Measurements from ENCODE around the gene PYGB.

The PYGB gene

GRCh38 chr20:25293910-25294458 is 46.1 kb downstream of the PYGB start:
- DNase-seq (ENCODE audit: low read depth in 3 of 3, low spot score in 1 of 3), result no peak

GRCh38 chr20:25294459-25295385 is 46.8 kb downstream of the PYGB start:
- peak in 2 of 3 donors; percentile 39 to 49 for DNase-seq (ENCODE audit: low read depth in 3 of 3, low spot score in 1 of 3)

- DNase-seq (ENCODE audit: low read depth in 3 of 3, low spot score in 1 of 3), result no peak
Measured at GRCh38 chr20:25295386-25296093, 47.7 kb downstream of the PYGB start.

- DNase-seq (ENCODE audit: low read depth in 3 of 3, low spot score in 1 of 3), result no peak
Measured at GRCh38 chr20:25296094-25297093, 48.5 kb downstream of the PYGB start.

GRCh38 chr20:25297141-25297905 is 49.4 kb downstream of the PYGB start:
- DNase-seq (ENCODE audit: low read depth in 3 of 3, low spot score in 1 of 3), result no peak

- DNase-seq (ENCODE audit: low read depth in 3 of 3, low spot score in 1 of 3), result no peak
Measured at GRCh38 chr20:25299806-25300205, 51.9 kb downstream of the PYGB start.

- DNase-seq (ENCODE audit: low read depth in 3 of 3, low spot score in 1 of 3), result no peak
Measured at GRCh38 chr20:25300496-25301170, 52.7 kb downstream of the PYGB start.

GRCh38 chr20:25301357-25301920 is 53.6 kb downstream of the PYGB start:
- no peak for DNase-seq (ENCODE audit: low read depth in 3 of 3, low spot score in 1 of 3)

- no peak for DNase-seq (ENCODE audit: low read depth in 3 of 3, low spot score in 1 of 3)
Measured at GRCh38 chr20:25302596-25302995, 54.7 kb downstream of the PYGB start.

GRCh38 chr20:25303292-25304024 is 55.6 kb downstream of the PYGB start:
- no peak for DNase-seq (ENCODE audit: low read depth in 3 of 3, low spot score in 1 of 3)

- DNase-seq (ENCODE audit: low read depth in 3 of 3, low spot score in 1 of 3), result no peak
Measured at GRCh38 chr20:25304025-25304549, 56.2 kb downstream of the PYGB start.

GRCh38 chr20:25306991-25307903 is 59.4 kb downstream of the PYGB start:
- DNase-seq (ENCODE audit: low read depth in 3 of 3, low spot score in 1 of 3), result no peak

GRCh38 chr20:25308083-25308491 is 60.2 kb downstream of the PYGB start:
- no peak for DNase-seq (ENCODE audit: low read depth in 3 of 3, low spot score in 1 of 3)

GRCh38 chr20:25308671-25309394 is 60.9 kb downstream of the PYGB start:
- no peak for DNase-seq (ENCODE audit: low read depth in 3 of 3, low spot score in 1 of 3)

GRCh38 chr20:25309395-25310267 is 61.7 kb downstream of the PYGB start:
- DNase-seq (ENCODE audit: low read depth in 3 of 3, low spot score in 1 of 3), result no peak
